GM15510 (cell line): Measurements from ENCODE around the gene RRBP1.

ENCODE experiments used
- POLR2A ChIP-seq: IDR thresholded peaks from 3 replicates; pipeline ENCODE4 v1.6.1; 2011; ENCODE audit warnings: borderline replicate concordance; ENCODE audit not compliant: insufficient read length; ENCODE audit errors: extremely low read depth

RRBP1 gene

GRCh38 chr20:17613328-17614175, 68.5 kb downstream of the RRBP1 start:
- TF ChIP-seq POLR2A: no peak

- no peak for TF ChIP-seq POLR2A
Observed at GRCh38 chr20:17612992-17613327, 69.1 kb downstream of the RRBP1 start.

- TF ChIP-seq POLR2A: no peak
Observed at GRCh38 chr20:17612287-17612991, 69.6 kb downstream of the RRBP1 start.

GRCh38 chr20:17611540-17612286, 70.3 kb downstream of the RRBP1 start:
- no peak for TF ChIP-seq POLR2A

- TF ChIP-seq POLR2A: no peak
Observed at GRCh38 chr20:17611290-17611539, 70.8 kb downstream of the RRBP1 start.

GRCh38 chr20:17610566-17611289, 71.3 kb downstream of the RRBP1 start:
- TF ChIP-seq POLR2A: no peak

GRCh38 chr20:17609811-17610377, 72.1 kb downstream of the RRBP1 start:
- no peak for TF ChIP-seq POLR2A

GRCh38 chr20:17608701-17609497, 73.1 kb downstream of the RRBP1 start:
- no peak for TF ChIP-seq POLR2A

GRCh38 chr20:17606001-17606400, 76.0 kb downstream of the RRBP1 start:
- TF ChIP-seq POLR2A: no peak

- TF ChIP-seq POLR2A: no peak
Observed at GRCh38 chr20:17605131-17605660, 76.8 kb downstream of the RRBP1 start.

- TF ChIP-seq POLR2A: no peak
Observed at GRCh38 chr20:17602493-17602892, 79.5 kb downstream of the RRBP1 start.

GRCh38 chr20:17601957-17602356, 80.1 kb downstream of the RRBP1 start:
- TF ChIP-seq POLR2A: no peak

GRCh38 chr20:17598013-17598550, 84.0 kb downstream of the RRBP1 start:
- TF ChIP-seq POLR2A: no peak
